LNCAP (cell line): Measurements from ENCODE around the gene ARHGEF1.

ENCODE experiments used
- TF ChIP-seq, protein P1 (sequence below): fragments of 450-650 bp; IDR thresholded peaks from 2 replicates; pipeline ENCODE4 v1.5.1; 2017; ENCODE audit warnings: mild to moderate bottlenecking

ARHGEF1 gene

DNA sequence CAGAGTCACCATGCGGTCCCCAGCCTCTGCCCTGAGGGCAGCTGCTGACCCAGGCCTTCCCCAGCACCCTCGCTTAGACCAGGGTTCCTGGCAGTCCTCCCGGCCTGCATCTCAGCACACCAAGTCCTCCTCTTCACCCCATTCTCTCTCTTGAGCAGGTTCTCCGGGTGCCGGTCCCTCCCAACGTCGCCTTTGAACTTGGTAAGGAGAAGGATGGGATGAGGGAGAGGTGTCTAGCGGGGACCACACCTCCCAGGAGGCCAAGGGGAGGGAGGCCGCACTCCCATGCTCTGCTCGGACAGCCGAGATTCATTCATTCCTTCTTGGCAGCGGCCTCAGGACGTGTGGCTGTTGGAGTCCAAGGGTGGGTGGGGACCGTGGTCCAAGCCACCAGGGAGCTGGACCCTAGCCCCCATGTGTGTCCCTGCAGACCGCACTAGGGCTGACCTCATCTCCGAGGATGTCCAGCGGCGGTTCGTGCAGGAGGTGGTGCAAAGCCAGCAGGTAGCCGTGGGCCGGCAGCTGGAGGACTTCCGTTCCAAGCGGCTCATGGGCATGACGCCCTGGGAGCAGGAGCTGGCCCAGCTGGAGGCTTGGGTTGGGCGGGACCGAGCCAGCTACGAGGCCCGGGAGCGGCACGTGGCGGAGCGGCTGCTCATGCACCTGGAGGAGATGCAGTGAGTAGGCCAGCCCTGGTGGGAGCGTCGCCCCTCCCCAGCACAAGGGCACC is 9.4 kb downstream of the ARHGEF1 start:
- TF ChIP-seq, protein P1, sequence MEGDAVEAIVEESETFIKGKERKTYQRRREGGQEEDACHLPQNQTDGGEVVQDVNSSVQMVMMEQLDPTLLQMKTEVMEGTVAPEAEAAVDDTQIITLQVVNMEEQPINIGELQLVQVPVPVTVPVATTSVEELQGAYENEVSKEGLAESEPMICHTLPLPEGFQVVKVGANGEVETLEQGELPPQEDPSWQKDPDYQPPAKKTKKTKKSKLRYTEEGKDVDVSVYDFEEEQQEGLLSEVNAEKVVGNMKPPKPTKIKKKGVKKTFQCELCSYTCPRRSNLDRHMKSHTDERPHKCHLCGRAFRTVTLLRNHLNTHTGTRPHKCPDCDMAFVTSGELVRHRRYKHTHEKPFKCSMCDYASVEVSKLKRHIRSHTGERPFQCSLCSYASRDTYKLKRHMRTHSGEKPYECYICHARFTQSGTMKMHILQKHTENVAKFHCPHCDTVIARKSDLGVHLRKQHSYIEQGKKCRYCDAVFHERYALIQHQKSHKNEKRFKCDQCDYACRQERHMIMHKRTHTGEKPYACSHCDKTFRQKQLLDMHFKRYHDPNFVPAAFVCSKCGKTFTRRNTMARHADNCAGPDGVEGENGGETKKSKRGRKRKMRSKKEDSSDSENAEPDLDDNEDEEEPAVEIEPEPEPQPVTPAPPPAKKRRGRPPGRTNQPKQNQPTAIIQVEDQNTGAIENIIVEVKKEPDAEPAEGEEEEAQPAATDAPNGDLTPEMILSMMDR, result no peak

DNA sequence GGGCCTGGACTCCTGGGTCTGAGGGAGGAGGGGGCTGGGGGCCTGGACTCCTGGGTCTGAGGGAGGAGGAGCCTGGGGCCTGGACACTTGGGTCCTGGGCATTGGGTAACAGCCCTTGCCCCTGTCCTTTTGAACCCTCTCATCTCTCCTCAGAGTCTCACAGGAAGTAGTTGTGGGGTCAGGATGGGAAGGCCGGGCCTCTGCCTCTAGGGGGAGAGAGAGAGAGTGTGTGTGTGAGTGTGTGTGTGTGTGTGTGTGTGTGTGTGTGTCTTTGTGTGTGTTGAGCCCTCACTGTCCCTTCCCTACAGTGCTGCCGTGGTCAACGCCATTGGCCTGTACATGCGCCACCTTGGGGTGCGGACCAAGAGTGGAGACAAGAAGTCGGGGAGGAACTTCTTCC is 10.9 kb downstream of the ARHGEF1 start:
- TF ChIP-seq, protein P1, result no peak

DNA sequence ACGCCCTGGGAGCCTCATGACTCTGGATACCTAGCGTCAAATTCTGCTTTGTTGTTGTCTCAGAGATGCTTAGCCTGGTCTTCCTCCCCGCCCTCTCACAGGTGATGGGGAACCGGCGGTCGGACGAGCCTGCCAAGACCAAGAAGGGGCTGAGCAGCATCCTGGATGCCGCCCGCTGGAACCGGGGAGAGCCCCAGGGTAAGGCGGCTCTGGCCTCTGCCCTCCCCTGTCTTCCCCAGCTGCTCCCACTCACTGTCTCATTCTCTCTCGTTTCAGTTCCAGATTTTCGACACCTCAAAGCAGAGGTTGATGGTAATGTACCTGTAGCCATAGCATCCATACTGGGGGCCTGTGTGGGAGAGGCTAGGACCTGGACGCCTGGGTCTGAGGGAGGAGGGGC is 11.4 kb downstream of the ARHGEF1 start:
- TF ChIP-seq, protein P1, result no peak

DNA sequence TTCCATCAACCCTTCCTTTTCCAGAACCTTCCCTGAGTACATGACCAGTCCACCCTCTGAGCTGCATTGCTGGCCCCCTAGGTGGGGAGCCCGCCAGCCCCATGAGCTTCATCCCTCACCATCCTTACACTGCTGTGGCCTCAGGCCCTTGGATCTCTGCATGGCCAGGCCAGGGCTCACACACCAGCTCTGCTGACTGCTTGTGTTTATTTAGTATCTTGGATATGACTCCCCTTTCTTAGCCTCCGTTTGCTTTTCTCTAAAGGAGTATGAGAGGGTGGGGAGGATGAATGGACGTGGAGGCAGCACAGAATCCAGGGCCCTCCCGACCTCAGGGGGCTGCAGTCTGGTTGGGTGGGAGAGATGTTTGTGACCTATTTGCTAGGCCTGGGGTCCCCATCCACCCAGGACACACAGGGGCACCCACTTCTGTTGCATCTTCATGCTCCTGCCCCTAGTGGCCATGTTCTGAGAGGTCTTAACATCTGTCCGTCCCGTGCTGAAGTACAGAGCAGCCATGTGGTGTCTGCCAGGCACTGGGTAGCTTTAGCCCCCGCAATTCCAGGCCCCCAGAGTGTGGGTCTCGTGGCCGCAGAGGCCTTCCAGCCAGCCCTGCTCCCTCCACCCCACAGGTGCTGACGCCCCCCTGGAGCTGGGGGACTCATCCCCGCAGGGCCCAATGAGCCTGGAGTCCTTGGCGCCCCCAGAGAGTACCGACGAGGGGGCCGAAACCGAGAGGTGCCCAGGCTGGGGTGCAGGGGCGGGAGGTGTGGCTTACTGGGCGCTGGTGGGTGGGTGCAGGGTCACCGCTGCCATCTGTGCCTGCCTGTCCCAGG is 13.0 kb downstream of the ARHGEF1 start:
- TF ChIP-seq, protein P1, result peak; percentile 14; the same call in 1 of the 2 replicates

DNA sequence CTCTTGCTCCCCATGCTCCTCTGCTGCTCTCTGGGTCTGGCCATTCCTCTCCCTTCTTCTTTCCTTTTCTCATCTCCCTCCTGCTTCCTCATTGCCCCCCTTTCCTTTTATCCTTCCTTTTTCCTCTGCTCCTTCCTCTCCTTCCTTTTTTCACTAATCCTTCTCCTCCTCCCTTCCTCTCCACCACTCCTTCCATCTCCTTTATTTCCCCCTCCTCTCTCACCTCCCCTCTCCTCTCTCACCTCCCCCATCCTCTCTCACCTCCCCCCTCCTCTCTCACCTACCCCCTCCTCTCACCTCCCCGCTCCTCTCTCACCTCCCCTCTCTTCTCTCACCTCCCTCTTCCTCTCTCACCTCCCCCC is 13.6 kb downstream of the ARHGEF1 start:
- TF ChIP-seq, protein P1, result no peak

DNA sequence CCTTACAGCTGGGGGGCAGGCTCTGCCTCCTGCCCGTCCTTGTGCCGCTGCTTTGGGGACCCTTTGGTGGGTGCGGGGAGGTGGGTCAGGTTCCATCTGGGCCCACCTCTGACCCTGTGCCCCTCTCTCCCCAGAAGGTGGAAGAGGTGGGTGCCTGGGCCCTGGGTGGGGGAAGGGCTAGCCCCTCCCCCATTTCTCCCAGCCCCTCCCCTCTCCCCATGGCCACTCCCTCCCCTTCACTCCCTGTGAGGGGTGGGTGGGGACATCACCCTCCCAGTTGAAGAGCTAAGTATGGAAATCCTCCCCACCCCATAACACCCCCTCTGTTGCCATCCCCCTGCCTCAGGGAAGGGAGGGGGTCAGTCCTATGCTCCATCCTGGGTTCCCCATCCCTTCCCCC is 14.2 kb downstream of the ARHGEF1 start:
- TF ChIP-seq, protein P1, result no peak

DNA sequence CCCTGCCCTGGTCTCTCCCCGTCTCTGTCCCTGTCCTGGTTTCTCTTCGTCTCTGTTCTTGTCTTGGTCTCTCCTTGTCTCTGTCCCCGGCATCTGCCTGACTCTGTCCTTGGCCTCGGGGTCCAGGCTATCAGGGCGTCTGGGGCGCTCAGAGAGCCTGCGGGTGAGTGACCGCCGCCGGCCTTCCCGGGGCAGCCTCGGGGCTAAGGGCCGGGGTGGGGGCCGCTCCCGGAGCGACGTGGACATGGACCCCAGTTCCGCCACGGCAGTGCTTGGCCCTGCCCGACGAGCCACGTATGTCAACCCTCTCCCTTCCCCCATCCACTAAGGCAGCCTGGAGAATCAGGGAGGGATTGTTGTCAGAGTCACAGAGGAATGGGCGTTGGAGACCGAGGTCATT is 14.8 kb downstream of the ARHGEF1 start:
- TF ChIP-seq, protein P1, result no peak
